ENCODE results near the gene GRM8.

GRCh38 chr7:126690104-126690503 is 562.6 kb downstream of the GRM8 start:
- TF ChIP-seq CTCF (IDR thresholded peaks at IDR 0.05; ENCODE audit: borderline replicate concordance, extremely low read depth, low read length, poor library complexity, severe bottlenecking) (no peak), EZH2 (IDR thresholded peaks at IDR 0.05; ENCODE audit: borderline replicate concordance, low read depth, low read length, severe bottlenecking) (no peak)

All from DND-41 (cell line).